PC-3 (cell line): ENCODE results near the gene P3H2. TPM values are rescaled to one million over a fixed set of nuclear protein-coding genes. Genes with fewer than 3 reads are reported as not detected.

Experiments used
- ATAC-seq: fragments of 200-7000 bp; cut with Tn5 transposase; 2 replicates; pipeline ENCODE4 v1.9.1; 2020; ENCODE audit warnings: mild to moderate bottlenecking, moderate library complexity
- BruUV-seq: library from RNA; stranded (reverse); fragments of 400-500 nt; replicated peaks from 2 replicates; lab custom pipeline; 2021; lab: Mats Ljungman, UMichigan
- CTCF ChIA-PET: fragments of 300-600 bp; sonication (Branson Sonifier 250); formaldehyde crosslinking; loops from one replicate; lab custom pipeline; 2022; ENCODE audit warnings: antibody characterized with exemption; lab: Charles Lee
- POLR2A ChIA-PET: fragments of 300-600 bp; sonication (Branson Sonifier 250); formaldehyde crosslinking; loops from one replicate; lab custom pipeline; 2022; ENCODE audit warnings: antibody characterized with exemption; ENCODE audit not compliant: unreplicated experiment; lab: Charles Lee
- DNase-seq: peaks from one replicate; pipeline ENCODE4 v3.0.0-alpha.2; 2015
- H2AFZ ChIP-seq: fragments of 300-600 bp; sonication (generic); 2 replicates; pipeline ENCODE4 v1.6.0; 2016; ENCODE audit warnings: antibody characterized with exemption, low read length
- H3F3A ChIP-seq: fragments of 300-600 bp; sonication (generic); one replicate; pipeline ENCODE4 v1.6.0; 2017; ENCODE audit warnings: antibody characterized with exemption, low read length, control low read depth, mild to moderate bottlenecking; ENCODE audit not compliant: unreplicated experiment
- H3K27ac ChIP-seq: fragments of 300-600 bp; sonication (generic); 2 replicates; pipeline ENCODE4 v1.5.1; 2016; ENCODE audit warnings: mild to moderate bottlenecking, low read length
- H3K27me3 ChIP-seq: fragments of 300-600 bp; sonication (generic); 2 replicates; pipeline ENCODE4 v1.6.1; 2016; ENCODE audit warnings: low read length, mixed read lengths
- H3K36me3 ChIP-seq: fragments of 300-600 bp; sonication (generic); 2 replicates; pipeline ENCODE4 v1.6.1; 2016; ENCODE audit warnings: low read depth, mixed run types, low read length, mixed read lengths
- H3K4me1 ChIP-seq: fragments of 300-600 bp; sonication (generic); 2 replicates; pipeline ENCODE4 v1.5.1; 2016; ENCODE audit warnings: low read length; ENCODE audit not compliant: insufficient read depth
- H3K4me2 ChIP-seq: fragments of 300-600 bp; sonication (generic); 2 replicates; pipeline ENCODE4 v1.6.0; 2016; ENCODE audit warnings: low read length
- H3K4me3 ChIP-seq: fragments of 300-600 bp; sonication (generic); 2 replicates; pipeline ENCODE4 v1.5.1; 2016; ENCODE audit warnings: mild to moderate bottlenecking, low read length, mixed read lengths
- H3K79me2 ChIP-seq: fragments of 300-600 bp; sonication (generic); 2 replicates; pipeline ENCODE4 v1.6.1; 2017; ENCODE audit warnings: low read length, mixed read lengths
- H3K9ac ChIP-seq: fragments of 300-600 bp; sonication (generic); 2 replicates; pipeline ENCODE4 v1.6.0; 2016; ENCODE audit warnings: mild to moderate bottlenecking, low read length
- H3K9me2 ChIP-seq: fragments of 300-600 bp; sonication (generic); replicated peaks from 2 replicates; pipeline ENCODE4 v1.6.1; 2016; ENCODE audit warnings: mixed run types, low read length, mixed read lengths
- H3K9me3 ChIP-seq: fragments of 300-600 bp; sonication (generic); 2 replicates; pipeline ENCODE4 v1.6.1; 2016; ENCODE audit warnings: low read length, mixed read lengths
- H4K20me1 ChIP-seq: fragments of 300-600 bp; sonication (generic); 2 replicates; pipeline ENCODE4 v1.6.1; 2016; ENCODE audit warnings: low read length, mixed read lengths
- EZH2 ChIP-seq: fragments of 300-600 bp; sonication (generic); IDR thresholded peaks from one replicate; pipeline ENCODE4 v1.6.1; 2017; ENCODE audit warnings: antibody characterized with exemption, mild to moderate bottlenecking, low read length; ENCODE audit not compliant: unreplicated experiment
- EZH2phosphoT487 ChIP-seq: fragments of 300-600 bp; sonication (generic); IDR thresholded peaks from 2 replicates; pipeline ENCODE4 v1.6.1; 2018; ENCODE audit warnings: mild to moderate bottlenecking, antibody characterized with exemption, low read length, borderline replicate concordance
- intact Hi-C: fragments of 100-400 bp; cut with micrococcal nuclease; formaldehyde crosslinking; loops from 2 replicates; pipeline ENCODE4 v1.9.0; 2023
- total RNA-seq: library from RNA; depleted of rRNA; stranded (reverse); fragments of >200 nt; gene quantifications from 2 replicates; pipeline ENCODE4 v1.2.3, GENCODE V29; 2014
- TF ChIP-seq, protein P1 (sequence below): fragments of 300-600 bp; sonication (generic); conservative IDR thresholded peaks from 2 replicates; pipeline ENCODE4 v1.5.1; 2017; ENCODE audit warnings: antibody characterized with exemption, low read depth, mild to moderate bottlenecking, low read length

P3H2 gene
- total RNA-seq, 1 experiment from 2014 or later = 4.5 TPM

DNA sequence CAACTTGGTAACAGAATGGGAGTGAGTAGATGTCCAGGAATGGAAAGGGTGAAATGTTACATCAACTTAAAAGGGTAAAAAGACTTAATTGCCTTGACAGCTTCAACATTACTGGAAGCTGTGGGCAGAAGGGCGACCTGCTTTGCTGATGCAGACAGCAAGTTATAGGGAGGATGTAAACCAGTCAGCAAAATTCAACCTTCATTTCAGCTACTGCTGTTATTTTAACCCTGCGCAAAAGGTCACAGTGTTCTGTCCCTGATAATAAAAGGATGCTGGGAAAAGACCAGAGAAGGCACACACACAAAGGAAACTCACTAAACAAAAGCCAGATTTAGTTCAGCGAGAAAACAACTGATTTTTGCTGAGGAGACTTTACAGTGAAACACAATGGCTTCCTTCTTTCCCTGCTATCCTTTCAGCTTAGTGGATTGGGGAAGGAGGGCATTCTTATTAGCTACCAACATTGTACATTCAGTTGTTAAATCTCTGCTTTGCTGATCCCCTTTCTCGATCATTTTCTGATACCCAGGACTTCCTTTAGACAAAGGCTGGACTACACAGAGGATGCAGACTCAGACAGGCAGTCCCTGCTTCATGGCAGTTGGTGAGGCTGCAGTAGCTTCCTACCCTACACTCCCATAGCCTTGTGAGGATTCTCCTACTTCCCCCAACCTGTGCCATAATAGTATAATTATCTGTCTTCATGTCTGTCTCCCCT, 62.0 kb downstream of the P3H2 start:
- no peak overlapping the region for H3K4me3 ChIP-seq
- H2AFZ ChIP-seq = no peak overlapping the region
- H3K9ac ChIP-seq = no peak overlapping the region
- no peak overlapping the region for H3K4me2 ChIP-seq
- intact Hi-C loops = no loop called here
- H3K4me1 ChIP-seq = peaks cover 17% of the 10 kb centered on the region
- ChIA-PET CTCF (no interaction called here), POLR2A (no interaction called here)
- no peaks in the 10 kb centered on the region for H3K27me3 ChIP-seq
- no peaks in the 10 kb centered on the region for H3K9me2 ChIP-seq
- H3K27ac ChIP-seq = no peak overlapping the region
- H3K79me2 ChIP-seq = no peaks in the 10 kb centered on the region
- TF ChIP-seq EZH2phosphoT487 (no peak), EZH2 (no peak)
- TF ChIP-seq, protein P1, sequence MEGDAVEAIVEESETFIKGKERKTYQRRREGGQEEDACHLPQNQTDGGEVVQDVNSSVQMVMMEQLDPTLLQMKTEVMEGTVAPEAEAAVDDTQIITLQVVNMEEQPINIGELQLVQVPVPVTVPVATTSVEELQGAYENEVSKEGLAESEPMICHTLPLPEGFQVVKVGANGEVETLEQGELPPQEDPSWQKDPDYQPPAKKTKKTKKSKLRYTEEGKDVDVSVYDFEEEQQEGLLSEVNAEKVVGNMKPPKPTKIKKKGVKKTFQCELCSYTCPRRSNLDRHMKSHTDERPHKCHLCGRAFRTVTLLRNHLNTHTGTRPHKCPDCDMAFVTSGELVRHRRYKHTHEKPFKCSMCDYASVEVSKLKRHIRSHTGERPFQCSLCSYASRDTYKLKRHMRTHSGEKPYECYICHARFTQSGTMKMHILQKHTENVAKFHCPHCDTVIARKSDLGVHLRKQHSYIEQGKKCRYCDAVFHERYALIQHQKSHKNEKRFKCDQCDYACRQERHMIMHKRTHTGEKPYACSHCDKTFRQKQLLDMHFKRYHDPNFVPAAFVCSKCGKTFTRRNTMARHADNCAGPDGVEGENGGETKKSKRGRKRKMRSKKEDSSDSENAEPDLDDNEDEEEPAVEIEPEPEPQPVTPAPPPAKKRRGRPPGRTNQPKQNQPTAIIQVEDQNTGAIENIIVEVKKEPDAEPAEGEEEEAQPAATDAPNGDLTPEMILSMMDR = no peak
- BruUV-seq = no TSS peak
- DNase-seq (no peak), ATAC-seq (no peak)
- H3F3A ChIP-seq = no peaks in the 10 kb centered on the region
- H3K36me3 ChIP-seq = no peaks in the 10 kb centered on the region
- no peaks in the 10 kb centered on the region for H3K9me3 ChIP-seq
- H4K20me1 ChIP-seq = no peaks in the 10 kb centered on the region

DNA sequence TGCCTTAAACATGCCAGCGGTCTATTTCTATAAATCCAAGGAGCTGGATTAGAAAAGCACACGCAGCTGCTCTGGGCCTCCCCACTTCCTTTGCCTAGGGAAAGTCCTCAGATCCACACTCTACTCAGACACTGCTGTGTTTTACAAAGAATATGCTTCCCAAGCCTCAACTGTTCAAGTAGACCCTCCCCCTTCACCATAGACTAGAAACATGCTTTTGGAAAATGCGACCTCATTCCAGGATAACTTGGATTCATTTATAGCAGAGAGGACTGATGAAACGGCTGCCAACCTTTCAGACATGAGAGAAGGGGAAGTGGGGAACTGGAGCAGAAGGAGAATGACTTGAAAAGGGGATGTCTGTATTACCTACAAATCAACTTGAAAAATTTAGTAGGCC, 64.0 kb downstream of the P3H2 start:
- Histone ChIP-seq H3K4me1 (peaks cover 10% of the 10 kb centered on the region), H3F3A (no peaks in the 10 kb centered on the region), H3K27me3 (no peaks in the 10 kb centered on the region), H3K9ac (no peak overlapping the region), H4K20me1 (no peaks in the 10 kb centered on the region), H3K9me3 (no peaks in the 10 kb centered on the region), H3K4me3 (no peak overlapping the region), H2AFZ (no peak overlapping the region), H3K4me2 (no peak overlapping the region), H3K36me3 (no peaks in the 10 kb centered on the region), H3K79me2 (no peaks in the 10 kb centered on the region), H3K27ac (no peak overlapping the region), H3K9me2 (no peaks in the 10 kb centered on the region)
- no peak for ATAC-seq
- no peak for TF ChIP-seq EZH2
- no peak for TF ChIP-seq EZH2phosphoT487
- TF ChIP-seq, protein P1 = no peak
- DNase-seq = no peak
- ChIA-PET POLR2A (no interaction called here), CTCF (no interaction called here)
- no TSS peak for BruUV-seq
- intact Hi-C loops = no loop called here

DNA sequence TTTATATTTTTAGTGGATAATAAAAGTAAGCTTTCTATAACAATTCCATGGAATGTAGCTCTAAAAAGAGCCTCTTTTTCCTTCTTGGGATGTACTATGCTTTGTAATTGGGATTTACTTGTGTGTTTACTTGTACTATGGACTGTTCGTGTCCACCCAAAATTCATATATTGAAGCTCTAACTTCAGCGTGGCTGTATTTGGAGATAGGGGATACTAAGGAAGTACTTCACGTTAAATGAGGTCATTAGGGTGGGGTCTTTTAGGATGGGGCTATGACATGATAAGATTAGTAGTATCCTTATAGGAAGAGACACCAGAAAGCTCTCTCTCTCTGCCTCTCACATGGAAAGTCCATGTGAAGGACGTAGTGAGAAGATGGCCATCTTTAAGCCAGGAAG, 64.9 kb downstream of the P3H2 start:
- H3K4me2 ChIP-seq = no peak overlapping the region
- H3K27me3 ChIP-seq = no peaks in the 10 kb centered on the region
- ChIA-PET POLR2A (no interaction called here), CTCF (no interaction called here)
- H3F3A ChIP-seq = no peaks in the 10 kb centered on the region
- intact Hi-C loops = no loop called here
- no peaks in the 10 kb centered on the region for H3K79me2 ChIP-seq
- TF ChIP-seq EZH2 (no peak), EZH2phosphoT487 (no peak)
- TF ChIP-seq, protein P1 = no peak
- no peak for DNase-seq
- H3K9me3 ChIP-seq = no peaks in the 10 kb centered on the region
- BruUV-seq = no TSS peak
- H3K4me3 ChIP-seq = no peak overlapping the region
- no peak for ATAC-seq
- no peaks in the 10 kb centered on the region for H4K20me1 ChIP-seq
- no peak overlapping the region for H3K9ac ChIP-seq
- H3K9me2 ChIP-seq = no peaks in the 10 kb centered on the region
- H3K36me3 ChIP-seq = no peaks in the 10 kb centered on the region
- no peak overlapping the region for H2AFZ ChIP-seq
- no peak overlapping the region for H3K27ac ChIP-seq
- H3K4me1 ChIP-seq = peaks cover 10% of the 10 kb centered on the region
